ENCODE measurements around the gene RREB1.

Gene RREB1

GRCh38 chr6:7087491-7087979 is 20.2 kb upstream of the RREB1 start:
- no peak for TF ChIP-seq CTCF (conservative IDR thresholded peaks at IDR 0.05; ENCODE audit: low read depth)
- CTCF ChIA-PET: interaction anchor here (0.6 kb wide), 1 partner anchor 99 kb away, joined by 4 read pairs; no protein-coding TSS in a partner anchor
- no peak for DNase-seq (ENCODE audit: low spot score)
- H3K27ac ChIP-seq: no peak overlapping the region
- POLR2A ChIA-PET (ENCODE audit: low non-redundant PET): no interaction called here

GRCh38 chr6:7088076-7088742 is 19.6 kb upstream of the RREB1 start:
- CTCF ChIA-PET: interaction anchor here (0.5 kb wide), 1 partner anchor 19 kb away, joined by 3 read pairs; the partner anchor contains the start of gene RREB1
- no peak overlapping the region for H3K27ac ChIP-seq
- TF ChIP-seq CTCF (conservative IDR thresholded peaks at IDR 0.05; ENCODE audit: low read depth): no peak
- no peak for DNase-seq (ENCODE audit: low spot score)
- POLR2A ChIA-PET (ENCODE audit: low non-redundant PET): no interaction called here

- ChIA-PET CTCF (no interaction called here), POLR2A (ENCODE audit: low non-redundant PET) (no interaction called here)
- DNase-seq (ENCODE audit: low spot score): no peak
- no peak overlapping the region for H3K27ac ChIP-seq
- no peak for TF ChIP-seq CTCF (conservative IDR thresholded peaks at IDR 0.05; ENCODE audit: low read depth)
Observed at GRCh38 chr6:7098993-7099392, 8.8 kb upstream of the RREB1 start.

- ChIA-PET POLR2A (ENCODE audit: low non-redundant PET) (no interaction called here), CTCF (no interaction called here)
- no peak for DNase-seq (ENCODE audit: low spot score)
- TF ChIP-seq CTCF (conservative IDR thresholded peaks at IDR 0.05; ENCODE audit: low read depth): no peak
- no peak overlapping the region for H3K27ac ChIP-seq
Observed at GRCh38 chr6:7100072-7100752, 7.5 kb upstream of the RREB1 start.

- ChIA-PET POLR2A (ENCODE audit: low non-redundant PET) (no interaction called here), CTCF (no interaction called here)
- no peak for TF ChIP-seq CTCF (conservative IDR thresholded peaks at IDR 0.05; ENCODE audit: low read depth)
- DNase-seq (ENCODE audit: low spot score): no peak
- no peak overlapping the region for H3K27ac ChIP-seq
Observed at GRCh38 chr6:7100753-7101081, 7.0 kb upstream of the RREB1 start.

- no peak for TF ChIP-seq CTCF (conservative IDR thresholded peaks at IDR 0.05; ENCODE audit: low read depth)
- no peak overlapping the region for H3K27ac ChIP-seq
- ChIA-PET POLR2A (ENCODE audit: low non-redundant PET) (no interaction called here), CTCF (no interaction called here)
- DNase-seq (ENCODE audit: low spot score): no peak
Observed at GRCh38 chr6:7101290-7101689, 6.5 kb upstream of the RREB1 start.
